ENCODE results near the gene CISD2.
"Not testable (repeated sequence)": the region's sequence is repeated elsewhere in the genome, so short reads cannot be mapped to it uniquely, and the experiment has no call there.

DNA sequence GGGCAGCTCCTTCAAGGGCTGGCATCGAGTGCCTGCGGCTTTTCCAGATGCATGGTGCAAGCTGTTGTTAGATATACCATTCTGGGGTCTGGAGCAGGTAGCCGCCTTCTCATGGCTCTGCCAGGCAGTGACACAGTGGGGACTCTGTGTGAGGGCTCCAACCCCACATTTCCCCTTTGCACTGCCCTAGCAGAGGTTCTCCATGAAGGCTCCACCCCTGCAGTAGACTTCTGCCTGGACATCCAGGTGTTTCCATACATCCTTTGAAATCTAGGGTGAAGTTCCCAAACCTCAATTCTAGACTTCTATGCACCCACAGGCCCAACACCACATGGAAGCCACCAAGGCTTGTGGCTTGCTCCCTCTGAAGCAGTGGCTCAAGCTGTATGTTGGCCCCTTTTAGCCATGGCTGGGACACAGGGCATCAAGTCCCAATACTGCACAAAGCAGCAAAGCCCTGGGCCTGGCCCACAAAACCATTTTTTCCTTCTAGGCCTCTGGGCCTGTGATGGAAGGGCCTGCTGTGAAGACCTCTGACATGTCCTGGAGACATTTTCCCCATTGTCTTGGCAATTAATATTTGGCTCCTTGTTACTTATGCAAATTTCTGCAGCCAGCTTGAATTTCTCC is 8.8 kb downstream of the CISD2 start:
- not testable (repeated sequence) for TF ChIP-seq POLR2AphosphoS5, POLR2A (IDR thresholded peaks at IDR 0.05)

All from spleen (tissue), 3 donors.